HG03565 (cell line): ENCODE results near the gene THBS1.

ENCODE experiments used
- ATAC-seq: cut with Tn5 transposase; IDR thresholded peaks from one replicate; pipeline ENCODE4 v1.9.1; 2021; ENCODE audit warnings: mild to moderate bottlenecking, moderate library complexity; ENCODE audit not compliant: unreplicated experiment

THBS1 gene

GRCh38 chr15:39573287-39573686 is 7.6 kb upstream of the THBS1 start:
- ATAC-seq: no peak

- no peak for ATAC-seq
These were observed 7.0 kb upstream of the THBS1 start for GRCh38 chr15:39573844-39574243.

- ATAC-seq: no peak
These were observed 6.5 kb upstream of the THBS1 start for GRCh38 chr15:39574427-39574826.

GRCh38 chr15:39575180-39575579 is 5.7 kb upstream of the THBS1 start:
- ATAC-seq: no peak

- ATAC-seq: no peak
These were observed 1.9 kb upstream of the THBS1 start for GRCh38 chr15:39578851-39579486.

- ATAC-seq: no peak
These were observed 1.3 kb upstream of the THBS1 start for GRCh38 chr15:39579487-39580116.

GRCh38 chr15:39580117-39580484 is 778 bp upstream of the THBS1 start:
- peak; percentile 71 for ATAC-seq

GRCh38 chr15:39581242-39581792 is 438 bp downstream of the THBS1 start:
- no peak for ATAC-seq

- ATAC-seq: no peak
These were observed 960 bp downstream of the THBS1 start for GRCh38 chr15:39581793-39582285.

- ATAC-seq: no peak
These were observed 1.6 kb downstream of the THBS1 start for GRCh38 chr15:39582286-39582976.

GRCh38 chr15:39582977-39583595 is 2.2 kb downstream of the THBS1 start:
- no peak for ATAC-seq

- ATAC-seq: no peak
These were observed 2.9 kb downstream of the THBS1 start for GRCh38 chr15:39583596-39584265.

- ATAC-seq: no peak
These were observed 3.4 kb downstream of the THBS1 start for GRCh38 chr15:39584266-39584659.

GRCh38 chr15:39584662-39585388 is 3.9 kb downstream of the THBS1 start:
- ATAC-seq: no peak

GRCh38 chr15:39585389-39585841 is 4.5 kb downstream of the THBS1 start:
- ATAC-seq: no peak

- no peak for ATAC-seq
These were observed 5.0 kb downstream of the THBS1 start for GRCh38 chr15:39585871-39586301.

GRCh38 chr15:39586387-39587095 is 5.7 kb downstream of the THBS1 start:
- ATAC-seq: no peak

- no peak for ATAC-seq
These were observed 6.3 kb downstream of the THBS1 start for GRCh38 chr15:39587096-39587721.
